Gastrocnemius medialis (tissue), 4 donors: Measurements from ENCODE around the gene TES. TPM values are rescaled to one million over a fixed set of nuclear protein-coding genes. Genes with fewer than 3 reads are reported as not detected.

Source experiments
- ATAC-seq, 2 donors: fragments of 150-250 bp; one replicate each; pipeline ENCODE4 v1.9.1; 2016
- DNase-seq, 2 donors: peaks; one replicate each; pipeline ENCODE4 v3.0.0-alpha.2; 2019
- H3K27ac ChIP-seq, 4 donors: fragments of 200-600 bp; sonication (generic); 1 replicate in 1 of 4; 2 replicates in 3 of 4; pipeline ENCODE4 v1.5.1; 2016 to 2018; ENCODE audit warnings: mild to moderate bottlenecking in 2 of 4, moderate library complexity in 1 of 4
- H3K27me3 ChIP-seq, 3 donors: fragments of 200-600 bp; sonication (generic) in 2 of 3; 1 replicate in 1 of 3; 2 replicates in 2 of 3; pipeline versions ENCODE4 v1.5.1 to v1.6.0; 2016 to 2019; ENCODE audit warnings: mild to moderate bottlenecking in 1 of 3, moderate library complexity in 1 of 3
- H3K36me3 ChIP-seq, 2 donors: fragments of 200-600 bp; sonication (generic) in 1 of 2; one replicate each; pipeline ENCODE4 v1.5.1; 2017 to 2018
- H3K4me1 ChIP-seq, 2 donors: fragments of 200-600 bp; sonication (generic) in 1 of 2; one replicate each; pipeline ENCODE4 v1.5.1; 2016 to 2017; ENCODE audit warnings: mild to moderate bottlenecking in 2 of 2
- H3K4me3 ChIP-seq, 4 donors: fragments of 200-600 bp; sonication (generic) in 3 of 4; 1 replicate in 1 of 4; 2 replicates in 3 of 4; pipeline ENCODE4 v1.5.1; 2016 to 2019; ENCODE audit warnings: mild to moderate bottlenecking in 2 of 4
- H3K9me3 ChIP-seq, 3 donors: fragments of 200-600 bp; sonication (generic) in 2 of 3; 1 replicate in 1 of 3; 2 replicates in 2 of 3; pipeline ENCODE4 v1.5.1; 2016 to 2019
- POLR2A ChIP-seq, 2 donors: fragments of 450-650 bp; IDR thresholded peaks; one replicate each; pipeline ENCODE4 v1.6.1; 2017; ENCODE audit warnings: antibody characterized with exemption in 2 of 2, mild to moderate bottlenecking in 2 of 2, moderate library complexity in 2 of 2
- in situ Hi-C, 4 donors: fragments of 200-750 bp; cut with MboI; loops; one replicate each; pipeline versions ENCODE4 v1.15.0 to v1.8.0; 2017; ENCODE audit warnings: low sequenced_read_pairs in 4 of 4
- intact Hi-C: fragments of 100-400 bp; cut with DNase I; formaldehyde crosslinking; loops from one replicate; pipeline ENCODE4 v1.15.1; 2023; ENCODE audit warnings: low total_unique reads
- total RNA-seq, 4 donors: library from RNA; depleted of rRNA; stranded (reverse); fragments of >200 nt; gene quantifications; one replicate each; pipeline versions ENCODE4 v1.1.0 to v1.2.3, GENCODE V29; 2016
- TF ChIP-seq, protein P1 (sequence below), 5 experiments: fragments of 450-650 bp in 3 of 5; fragments of 200-600 bp in 2 of 5; sonication (generic) in 2 of 5; IDR thresholded peaks in 4 of 5; conservative IDR thresholded peaks in 1 of 5; 1 replicate in 4 of 5; 2 replicates in 1 of 5; pipeline ENCODE4 v1.5.1; 2016 to 2019; ENCODE audit warnings: antibody characterized with exemption in 5 of 5, mild to moderate bottlenecking in 3 of 5, moderate library complexity in 3 of 5

Gene TES
- total RNA-seq, 4 donors from 2014 or later: 4.9 to 8.7 (median 6.2) TPM

DNA sequence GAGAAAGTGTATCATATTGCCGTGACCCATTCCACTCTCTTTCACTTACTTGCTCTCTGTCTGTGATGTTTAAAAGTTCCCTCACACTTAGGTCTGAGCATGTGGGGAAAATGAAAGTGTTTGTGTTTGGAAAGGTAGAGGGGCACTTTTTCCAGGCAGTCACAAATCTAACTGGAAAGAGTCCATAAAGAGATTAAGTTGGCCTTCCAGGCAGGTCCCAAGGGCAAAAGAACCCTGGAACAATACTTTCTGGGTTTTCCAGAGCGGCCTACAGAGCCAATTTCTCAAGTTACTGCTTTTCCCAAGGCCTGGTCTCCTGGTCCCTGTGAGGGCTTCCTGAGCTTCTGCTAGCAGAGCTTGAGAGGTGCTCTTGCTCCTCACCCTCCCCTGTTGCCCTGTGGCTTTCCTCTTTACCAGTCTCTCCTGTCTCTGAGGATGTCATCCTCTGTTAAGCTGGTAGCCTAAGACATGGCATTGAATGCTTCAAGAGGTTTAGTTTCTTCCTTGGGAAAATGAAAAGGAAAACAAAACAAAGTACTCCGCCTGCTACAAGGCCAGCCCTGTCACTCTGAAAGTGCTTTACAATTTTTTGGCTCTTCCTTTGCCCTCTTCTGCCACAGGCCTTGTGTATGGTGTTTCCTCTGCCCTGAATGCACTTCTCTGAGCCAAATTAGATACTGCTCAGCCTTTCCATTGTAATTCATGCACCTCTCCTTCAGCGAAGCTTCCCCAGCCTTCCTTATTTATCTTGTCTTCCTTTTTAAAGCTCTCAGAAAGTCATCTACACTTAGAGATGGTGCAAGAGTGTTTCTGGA, 20.1 kb downstream of the TES start:
- Histone ChIP-seq H3K4me1 (peaks cover 19 to 25% of the 10 kb centered on the region in 2 donors), H3K4me3 (no peak overlapping the region), H3K36me3 (no peaks in the 10 kb centered on the region), H3K9me3 (no peaks in the 10 kb centered on the region), H3K27me3 (no peaks in the 10 kb centered on the region), H3K27ac (peak overlapping the region; percentile 62 to 73 (median 68))
- in situ Hi-C loops: no loop called here
- no peak for TF ChIP-seq POLR2A (IDR thresholded peaks at IDR 0.05)
- TF ChIP-seq, protein P1, sequence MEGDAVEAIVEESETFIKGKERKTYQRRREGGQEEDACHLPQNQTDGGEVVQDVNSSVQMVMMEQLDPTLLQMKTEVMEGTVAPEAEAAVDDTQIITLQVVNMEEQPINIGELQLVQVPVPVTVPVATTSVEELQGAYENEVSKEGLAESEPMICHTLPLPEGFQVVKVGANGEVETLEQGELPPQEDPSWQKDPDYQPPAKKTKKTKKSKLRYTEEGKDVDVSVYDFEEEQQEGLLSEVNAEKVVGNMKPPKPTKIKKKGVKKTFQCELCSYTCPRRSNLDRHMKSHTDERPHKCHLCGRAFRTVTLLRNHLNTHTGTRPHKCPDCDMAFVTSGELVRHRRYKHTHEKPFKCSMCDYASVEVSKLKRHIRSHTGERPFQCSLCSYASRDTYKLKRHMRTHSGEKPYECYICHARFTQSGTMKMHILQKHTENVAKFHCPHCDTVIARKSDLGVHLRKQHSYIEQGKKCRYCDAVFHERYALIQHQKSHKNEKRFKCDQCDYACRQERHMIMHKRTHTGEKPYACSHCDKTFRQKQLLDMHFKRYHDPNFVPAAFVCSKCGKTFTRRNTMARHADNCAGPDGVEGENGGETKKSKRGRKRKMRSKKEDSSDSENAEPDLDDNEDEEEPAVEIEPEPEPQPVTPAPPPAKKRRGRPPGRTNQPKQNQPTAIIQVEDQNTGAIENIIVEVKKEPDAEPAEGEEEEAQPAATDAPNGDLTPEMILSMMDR (IDR thresholded peaks at IDR 0.05 in 4 of 5, conservative IDR thresholded peaks at IDR 0.05 in 1 of 5): no peak
- ATAC-seq: peak; percentile 26 to 50
- intact Hi-C loops: no loop called here
- no peak for DNase-seq

DNA sequence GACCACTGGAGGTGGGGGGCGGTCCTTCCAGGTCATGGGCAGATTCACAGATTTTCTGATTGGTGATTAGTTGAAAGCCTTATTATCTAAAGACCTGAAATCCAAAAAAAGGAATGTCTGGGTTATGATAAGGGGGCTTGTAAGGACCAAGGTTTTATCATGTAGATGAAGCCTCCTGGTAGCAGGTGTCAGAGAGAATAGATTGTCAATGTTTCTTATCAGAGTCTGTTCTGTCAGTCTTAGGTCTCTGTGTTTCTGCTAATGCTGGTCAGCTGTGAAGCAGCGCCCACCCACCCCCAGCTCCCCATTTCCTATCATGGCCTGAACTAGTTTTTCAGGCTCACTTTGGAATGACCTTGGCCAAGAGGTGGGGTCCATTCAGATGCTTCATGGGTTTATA, 21.2 kb downstream of the TES start:
- H3K36me3 ChIP-seq: no peaks in the 10 kb centered on the region
- H3K9me3 ChIP-seq: no peaks in the 10 kb centered on the region
- no peak overlapping the region for H3K4me3 ChIP-seq
- ATAC-seq (no peak), DNase-seq (no peak)
- TF ChIP-seq, protein P1 (IDR thresholded peaks at IDR 0.05 in 4 of 5, conservative IDR thresholded peaks at IDR 0.05 in 1 of 5): no peak
- no peak for TF ChIP-seq POLR2A (IDR thresholded peaks at IDR 0.05)
- no peaks in the 10 kb centered on the region for H3K27me3 ChIP-seq
- intact Hi-C loops: no loop called here
- in situ Hi-C loops: no loop called here
- H3K27ac ChIP-seq: peak overlapping the region in 3 of 4 donors; percentile 62 to 73 (median 68)
- peaks cover 19 to 25% of the 10 kb centered on the region in 2 donors for H3K4me1 ChIP-seq

DNA sequence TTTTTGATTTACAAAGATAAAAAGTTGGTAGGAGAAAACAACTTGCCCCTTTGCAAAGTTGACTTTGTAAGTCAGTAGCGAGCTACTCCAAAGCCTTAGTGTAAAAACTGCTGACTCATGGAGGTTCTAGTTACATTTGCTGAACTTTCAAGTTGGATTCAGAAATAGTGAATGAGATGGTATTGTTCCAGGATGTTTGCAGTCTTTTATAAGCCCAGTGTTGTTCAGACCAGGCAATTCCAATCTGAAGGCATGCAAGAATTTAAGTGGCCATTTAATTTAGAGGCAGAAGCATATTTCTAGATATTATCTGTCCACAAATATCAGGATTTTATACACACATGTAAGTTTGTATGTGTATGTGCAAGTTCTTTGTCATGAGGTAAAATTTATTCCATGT, 21.6 kb downstream of the TES start:
- no peak for ATAC-seq
- H3K27me3 ChIP-seq: no peaks in the 10 kb centered on the region
- H3K27ac ChIP-seq: peak overlapping the region in 2 of 4 donors; percentile 68 to 73
- intact Hi-C loops (no loop called here), in situ Hi-C loops (no loop called here)
- DNase-seq: no peak
- H3K4me1 ChIP-seq: peaks cover 19 to 25% of the 10 kb centered on the region in 2 donors
- H3K36me3 ChIP-seq: no peaks in the 10 kb centered on the region
- H3K4me3 ChIP-seq: no peak overlapping the region
- TF ChIP-seq, protein P1 (IDR thresholded peaks at IDR 0.05 in 4 of 5, conservative IDR thresholded peaks at IDR 0.05 in 1 of 5): no peak
- no peaks in the 10 kb centered on the region for H3K9me3 ChIP-seq

DNA sequence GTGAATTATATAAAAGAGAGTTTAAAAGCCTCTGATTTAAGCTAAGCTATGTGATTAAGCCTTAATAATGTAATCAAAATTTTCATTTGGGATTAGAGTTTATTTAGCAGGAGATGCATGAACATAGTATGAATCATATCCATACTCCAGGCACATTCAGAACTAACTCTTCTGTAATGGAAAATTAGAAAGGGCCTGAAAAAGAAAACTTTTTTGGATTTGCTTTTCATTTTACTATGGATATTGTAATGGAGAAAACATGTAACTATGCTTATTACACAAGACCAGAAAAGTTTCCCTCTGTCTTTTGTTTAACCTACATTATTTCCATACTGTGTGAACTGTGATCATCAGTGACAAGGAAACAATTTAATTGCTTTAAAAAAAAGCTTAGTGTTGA, 22.0 kb downstream of the TES start:
- no peaks in the 10 kb centered on the region for H3K9me3 ChIP-seq
- in situ Hi-C loops (no loop called here), intact Hi-C loops (no loop called here)
- peaks cover 19 to 25% of the 10 kb centered on the region in 2 donors for H3K4me1 ChIP-seq
- H3K36me3 ChIP-seq: no peaks in the 10 kb centered on the region
- no peak for DNase-seq
- no peaks in the 10 kb centered on the region for H3K27me3 ChIP-seq
- H3K27ac ChIP-seq: no peak overlapping the region
- no peak for TF ChIP-seq POLR2A (IDR thresholded peaks at IDR 0.05)
- TF ChIP-seq, protein P1 (IDR thresholded peaks at IDR 0.05 in 4 of 5, conservative IDR thresholded peaks at IDR 0.05 in 1 of 5): no peak
- no peak for ATAC-seq
- no peak overlapping the region for H3K4me3 ChIP-seq
